Measurements from ENCODE around the gene ITIH3. TPM values are rescaled to one million over a fixed set of nuclear protein-coding genes. Genes with fewer than 3 reads are reported as not detected.

ITIH3 gene
- total RNA-seq, 4 donors from 2014 or later: 0.26 to 3.7 (median 1.3) TPM; not detected in 1

GRCh38 chr3:52796411-52796810, 1.8 kb downstream of the ITIH3 start:
- DNase-seq: no peak
- no peaks in the 10 kb centered on the region for H3K9me3 ChIP-seq
- TF ChIP-seq POLR2A (IDR thresholded peaks at IDR 0.05) (no peak), CTCF (IDR thresholded peaks at IDR 0.05) (no peak)
- no peak overlapping the region for H3K4me3 ChIP-seq
- H3K27ac ChIP-seq: no peak overlapping the region
- H3K36me3 ChIP-seq: no peaks in the 10 kb centered on the region
- WGBS, 2 donors: 82 to 90% methylated on average over 7 to 9 of the region's 9 CpGs
- no peaks in the 10 kb centered on the region for H3K27me3 ChIP-seq
- intact Hi-C loops (cut with DNase I): no loop called here
- peaks cover 0 to 6% (median 0%) of the 10 kb centered on the region in 3 donors for H3K4me1 ChIP-seq

DNA sequence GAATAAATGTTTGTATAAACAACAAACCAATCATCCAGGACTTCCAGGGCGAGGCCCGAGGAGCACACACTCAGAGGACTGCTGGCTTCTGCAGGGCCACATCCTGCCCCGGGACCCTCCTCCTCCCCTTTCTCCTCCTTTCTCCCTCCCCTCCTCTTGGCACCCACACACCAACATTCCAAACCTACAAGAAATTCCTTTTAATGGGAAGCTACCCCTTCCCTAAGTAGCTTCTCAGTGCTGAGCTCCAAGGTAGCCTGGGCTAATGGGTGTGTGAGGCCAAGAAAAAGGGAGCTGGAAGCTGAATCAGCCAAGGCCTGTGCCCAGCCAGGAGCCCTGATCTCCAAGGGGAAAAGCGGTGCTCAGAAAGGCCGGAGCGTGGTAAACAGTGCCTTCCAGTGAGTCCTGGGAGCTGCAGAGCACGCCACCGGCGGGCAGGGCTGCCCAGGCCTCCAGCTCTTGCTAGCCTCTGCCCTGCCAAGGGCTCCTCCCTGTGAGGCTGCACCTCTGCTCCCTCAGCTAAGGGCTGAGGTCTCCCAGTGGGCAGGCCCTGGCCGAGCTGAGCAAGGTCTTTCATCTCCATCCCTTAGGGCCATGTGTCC, 3.9 kb downstream of the ITIH3 start:
- Histone ChIP-seq H3K27ac (no peak overlapping the region), H3K9me3 (no peaks in the 10 kb centered on the region), H3K27me3 (no peaks in the 10 kb centered on the region), H3K36me3 (no peaks in the 10 kb centered on the region), H3K4me3 (no peak overlapping the region), H3K4me1 (peaks cover 0 to 4% (median 0%) of the 10 kb centered on the region in 3 donors)
- 67% methylated on average over 4 of the region's 10 CpGs; no CpG with 5 or more reads in 1 of the 2 donors for WGBS, 2 donors
- intact Hi-C loops (cut with DNase I): no loop called here
- no peak for DNase-seq
- TF ChIP-seq POLR2A (IDR thresholded peaks at IDR 0.05) (no peak), CTCF (IDR thresholded peaks at IDR 0.05) (no peak)

DNA sequence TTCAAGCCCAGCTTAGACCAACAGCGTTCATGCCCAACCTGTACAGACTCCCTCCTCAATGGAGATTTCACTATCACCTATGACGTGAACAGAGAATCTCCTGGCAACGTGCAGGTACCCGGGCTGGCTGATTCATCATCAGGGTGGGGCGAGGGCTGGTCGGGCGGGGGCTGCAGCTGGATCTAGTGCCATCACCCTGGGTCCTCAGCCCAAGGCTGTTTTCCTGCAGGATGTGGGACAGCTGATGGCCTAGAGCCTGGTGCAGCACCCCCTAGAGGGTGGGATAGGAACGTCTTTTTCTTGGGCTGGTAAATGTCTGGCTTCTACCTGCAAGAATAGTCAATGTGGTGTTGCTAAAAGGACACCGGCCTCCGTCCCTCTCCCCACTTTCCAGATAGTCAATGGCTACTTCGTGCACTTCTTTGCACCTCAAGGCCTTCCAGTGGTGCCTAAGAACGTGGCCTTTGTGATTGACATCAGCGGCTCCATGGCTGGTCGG, 4.4 kb downstream of the ITIH3 start:
- intact Hi-C loops (cut with DNase I): no loop called here
- TF ChIP-seq POLR2A (IDR thresholded peaks at IDR 0.05) (no peak), CTCF (IDR thresholded peaks at IDR 0.05) (peak in 4 of 6 experiments; percentile 9 to 49 (median 28))
- Histone ChIP-seq H3K36me3 (no peaks in the 10 kb centered on the region), H3K9me3 (no peaks in the 10 kb centered on the region), H3K27me3 (no peaks in the 10 kb centered on the region), H3K4me3 (no peak overlapping the region), H3K4me1 (peaks cover 0 to under 1% (median 0%) of the 10 kb centered on the region in 3 donors), H3K27ac (no peak overlapping the region)
- no peak for DNase-seq
- WGBS, 2 donors: 42 to 58% methylated on average over 5 to 10 of the region's 14 CpGs

- intact Hi-C loops (cut with DNase I): no loop called here
- Histone ChIP-seq H3K36me3 (no peaks in the 10 kb centered on the region), H3K27ac (no peak overlapping the region), H3K4me3 (no peak overlapping the region), H3K4me1 (no peaks in the 10 kb centered on the region), H3K9me3 (no peaks in the 10 kb centered on the region), H3K27me3 (no peaks in the 10 kb centered on the region)
- TF ChIP-seq POLR2A (IDR thresholded peaks at IDR 0.05) (no peak), CTCF (IDR thresholded peaks at IDR 0.05) (no peak)
- WGBS, 2 donors: 76 to 77% methylated on average over 7 of the region's 7 CpGs
- no peak for DNase-seq
Observed at GRCh38 chr3:52800079-52800478, 5.5 kb downstream of the ITIH3 start.

- 76% methylated on average over 2 of the region's 5 CpGs for WGBS, 2 donors
Observed at GRCh38 chr3:52801839-52802238, 7.2 kb downstream of the ITIH3 start.

More at GRCh38 chr3:52801839-52802238, 7.2 kb downstream of the ITIH3 start:
- DNase-seq: no peak
- no peak overlapping the region for H3K27ac ChIP-seq
- H3K9me3 ChIP-seq: no peaks in the 10 kb centered on the region
- no peak overlapping the region for H3K4me3 ChIP-seq
- no peaks in the 10 kb centered on the region for H3K4me1 ChIP-seq
- TF ChIP-seq POLR2A (IDR thresholded peaks at IDR 0.05) (no peak), CTCF (IDR thresholded peaks at IDR 0.05) (no peak)
- no peaks in the 10 kb centered on the region for H3K36me3 ChIP-seq
- intact Hi-C loops (cut with DNase I): no loop called here
- H3K27me3 ChIP-seq: peaks cover 0 to 5% (median 0%) of the 10 kb centered on the region in 4 donors

All from esophagus squamous epithelium (tissue), 5 donors.